ENCODE data around the gene DENND2D.

The DENND2D gene

GRCh38 chr1:111232134-111232533 lies 31.7 kb upstream of the DENND2D start:
- Histone ChIP-seq H3K4me1 (ENCODE audit: insufficient read depth, low read length) (peaks cover 7% of the 10 kb centered on the region), H3K9me3 (ENCODE audit: low read length) (no peaks in the 10 kb centered on the region), H3K4me3 (ENCODE audit: low read depth in 1 of 2, low read length in 2 of 2) (no peak overlapping the region), H3K27ac (ENCODE audit: low read depth, low read length) (no peak overlapping the region), H3K9ac (ENCODE audit: low read length) (no peak overlapping the region), H3K27me3 (ENCODE audit: control insufficient read depth in 1 of 2, insufficient read depth in 2 of 2, low read length in 2 of 2) (no peaks in the 10 kb centered on the region), H3K36me3 (ENCODE audit: insufficient read depth, low read length) (no peaks in the 10 kb centered on the region)

- H3K4me3 ChIP-seq (ENCODE audit: low read depth in 1 of 2, low read length in 2 of 2), result no peak overlapping the region
- no peak overlapping the region for H3K9ac ChIP-seq (ENCODE audit: low read length)
- no peak overlapping the region for H3K27ac ChIP-seq (ENCODE audit: low read depth, low read length)
- no peaks in the 10 kb centered on the region for H3K9me3 ChIP-seq (ENCODE audit: low read length)
- peaks cover 7% of the 10 kb centered on the region for H3K4me1 ChIP-seq (ENCODE audit: insufficient read depth, low read length)
- H3K36me3 ChIP-seq (ENCODE audit: insufficient read depth, low read length), result no peaks in the 10 kb centered on the region
- H3K27me3 ChIP-seq (ENCODE audit: control insufficient read depth in 1 of 2, insufficient read depth in 2 of 2, low read length in 2 of 2), result no peaks in the 10 kb centered on the region
Observed at GRCh38 chr1:111228748-111229126, 28.3 kb upstream of the DENND2D start.

GRCh38 chr1:111227851-111228747 lies 27.7 kb upstream of the DENND2D start:
- peaks cover 7% of the 10 kb centered on the region for H3K4me1 ChIP-seq (ENCODE audit: insufficient read depth, low read length)
- H3K9me3 ChIP-seq (ENCODE audit: low read length), result no peaks in the 10 kb centered on the region
- H3K4me3 ChIP-seq (ENCODE audit: low read depth in 1 of 2, low read length in 2 of 2), result no peak overlapping the region
- no peaks in the 10 kb centered on the region for H3K36me3 ChIP-seq (ENCODE audit: insufficient read depth, low read length)
- H3K9ac ChIP-seq (ENCODE audit: low read length), result no peak overlapping the region
- no peaks in the 10 kb centered on the region for H3K27me3 ChIP-seq (ENCODE audit: control insufficient read depth in 1 of 2, insufficient read depth in 2 of 2, low read length in 2 of 2)
- no peak overlapping the region for H3K27ac ChIP-seq (ENCODE audit: low read depth, low read length)

- Histone ChIP-seq H3K4me1 (ENCODE audit: insufficient read depth, low read length) (peaks cover 13% of the 10 kb centered on the region), H3K27ac (ENCODE audit: low read depth, low read length) (no peak within 1 kb of the TSS), H3K36me3 (ENCODE audit: insufficient read depth, low read length) (no peaks in the 10 kb centered on the region), H3K4me3 (ENCODE audit: low read depth in 1 of 2, low read length in 2 of 2) (no peak within 1 kb of the TSS), H3K27me3 (ENCODE audit: control insufficient read depth in 1 of 2, insufficient read depth in 2 of 2, low read length in 2 of 2) (no peaks in the 10 kb centered on the region), H3K9me3 (ENCODE audit: low read length) (no peaks in the 10 kb centered on the region), H3K9ac (ENCODE audit: low read length) (no peak within 1 kb of the TSS)
Observed at GRCh38 chr1:111227434-111227833, 27.0 kb upstream of the DENND2D start, which contains the start of gene CHI3L2. CHI3L2 (plus strand) TSS chr1:111227713; CDS start chr1:111227730, 17 bp downstream.

DNA sequence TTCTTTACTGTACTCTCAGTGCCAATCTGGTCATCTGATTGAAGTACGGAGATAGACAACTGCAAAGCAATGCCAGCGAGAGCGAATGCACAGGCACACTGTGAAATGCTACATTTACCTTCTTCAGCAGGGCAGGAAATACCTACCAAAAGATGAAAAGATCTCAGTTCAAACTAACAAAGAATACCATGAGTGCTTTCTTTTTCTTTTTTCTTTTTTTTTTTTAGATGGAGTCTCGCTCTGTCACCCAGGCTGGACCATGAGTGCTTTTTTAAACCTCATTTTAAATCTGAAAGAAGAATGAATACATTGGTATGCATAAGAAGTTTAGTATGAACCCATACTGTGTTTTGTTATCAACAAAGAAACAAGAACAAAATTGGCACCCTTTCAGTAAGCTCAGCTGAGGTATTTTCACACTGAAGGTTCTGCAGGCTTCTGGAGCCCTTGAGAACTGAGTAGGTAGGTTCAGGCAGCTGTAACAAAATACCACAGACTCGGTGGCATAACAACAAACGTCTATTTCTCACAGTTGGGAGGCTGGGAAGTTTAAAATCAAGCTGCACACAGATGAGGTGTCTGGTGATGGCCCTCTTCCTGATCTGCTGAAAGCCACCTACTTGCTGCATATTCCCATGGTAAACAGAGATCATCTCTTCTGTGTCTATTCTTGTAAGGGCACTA lies 25.4 kb upstream of the DENND2D start:
- no peak overlapping the region for H3K27ac ChIP-seq (ENCODE audit: low read depth, low read length)
- no peak overlapping the region for H3K9ac ChIP-seq (ENCODE audit: low read length)
- no peak overlapping the region for H3K4me3 ChIP-seq (ENCODE audit: low read depth in 1 of 2, low read length in 2 of 2)
- no peaks in the 10 kb centered on the region for H3K27me3 ChIP-seq (ENCODE audit: control insufficient read depth in 1 of 2, insufficient read depth in 2 of 2, low read length in 2 of 2)
- H3K9me3 ChIP-seq (ENCODE audit: low read length), result no peaks in the 10 kb centered on the region
- H3K4me1 ChIP-seq (ENCODE audit: insufficient read depth, low read length), result peaks cover 14% of the 10 kb centered on the region
- H3K36me3 ChIP-seq (ENCODE audit: insufficient read depth, low read length), result no peaks in the 10 kb centered on the region

- no peaks in the 10 kb centered on the region for H3K36me3 ChIP-seq (ENCODE audit: insufficient read depth, low read length)
- H3K27ac ChIP-seq (ENCODE audit: low read depth, low read length), result no peak overlapping the region
- no peak overlapping the region for H3K9ac ChIP-seq (ENCODE audit: low read length)
- H3K9me3 ChIP-seq (ENCODE audit: low read length), result no peaks in the 10 kb centered on the region
- H3K4me1 ChIP-seq (ENCODE audit: insufficient read depth, low read length), result peaks cover 14% of the 10 kb centered on the region
- no peaks in the 10 kb centered on the region for H3K27me3 ChIP-seq (ENCODE audit: control insufficient read depth in 1 of 2, insufficient read depth in 2 of 2, low read length in 2 of 2)
- no peak overlapping the region for H3K4me3 ChIP-seq (ENCODE audit: low read depth in 1 of 2, low read length in 2 of 2)
Observed at GRCh38 chr1:111225091-111225490, 24.6 kb upstream of the DENND2D start.

GRCh38 chr1:111223126-111223685 lies 22.8 kb upstream of the DENND2D start:
- no peak overlapping the region for H3K4me3 ChIP-seq (ENCODE audit: low read depth in 1 of 2, low read length in 2 of 2)
- no peaks in the 10 kb centered on the region for H3K9me3 ChIP-seq (ENCODE audit: low read length)
- no peak overlapping the region for H3K27ac ChIP-seq (ENCODE audit: low read depth, low read length)
- H3K27me3 ChIP-seq (ENCODE audit: control insufficient read depth in 1 of 2, insufficient read depth in 2 of 2, low read length in 2 of 2), result no peaks in the 10 kb centered on the region
- H3K36me3 ChIP-seq (ENCODE audit: insufficient read depth, low read length), result no peaks in the 10 kb centered on the region
- H3K4me1 ChIP-seq (ENCODE audit: insufficient read depth, low read length), result peaks cover 14% of the 10 kb centered on the region
- H3K9ac ChIP-seq (ENCODE audit: low read length), result no peak overlapping the region

GRCh38 chr1:111222308-111223125 lies 22.1 kb upstream of the DENND2D start:
- H3K9me3 ChIP-seq (ENCODE audit: low read length), result no peaks in the 10 kb centered on the region
- H3K27me3 ChIP-seq (ENCODE audit: control insufficient read depth in 1 of 2, insufficient read depth in 2 of 2, low read length in 2 of 2), result no peaks in the 10 kb centered on the region
- no peaks in the 10 kb centered on the region for H3K36me3 ChIP-seq (ENCODE audit: insufficient read depth, low read length)
- no peak overlapping the region for H3K27ac ChIP-seq (ENCODE audit: low read depth, low read length)
- peaks cover 9% of the 10 kb centered on the region for H3K4me1 ChIP-seq (ENCODE audit: insufficient read depth, low read length)
- no peak overlapping the region for H3K9ac ChIP-seq (ENCODE audit: low read length)
- no peak overlapping the region for H3K4me3 ChIP-seq (ENCODE audit: low read depth in 1 of 2, low read length in 2 of 2)

GRCh38 chr1:111221633-111222291 lies 21.3 kb upstream of the DENND2D start:
- peaks cover 7% of the 10 kb centered on the region for H3K4me1 ChIP-seq (ENCODE audit: insufficient read depth, low read length)

DNA sequence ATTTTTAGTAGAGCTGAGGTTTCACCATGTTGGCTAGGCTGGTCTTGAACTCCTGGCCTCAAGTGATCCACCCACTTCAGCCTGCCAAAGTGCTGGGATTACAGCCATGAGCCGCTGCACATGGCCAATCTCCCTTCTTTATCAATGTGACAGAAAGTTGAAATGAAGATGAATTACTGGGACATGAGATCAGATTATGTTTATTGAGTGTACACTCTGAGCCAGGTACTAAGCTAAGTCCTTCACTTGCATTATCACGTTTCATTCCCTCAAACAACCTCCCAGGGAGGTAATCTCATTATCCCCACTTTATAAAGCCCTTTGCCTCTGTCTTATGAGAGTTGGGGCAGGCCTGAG lies 20.8 kb upstream of the DENND2D start:
- Histone ChIP-seq H3K9me3 (ENCODE audit: low read length) (no peaks in the 10 kb centered on the region), H3K27me3 (ENCODE audit: control insufficient read depth in 1 of 2, insufficient read depth in 2 of 2, low read length in 2 of 2) (no peaks in the 10 kb centered on the region), H3K36me3 (ENCODE audit: insufficient read depth, low read length) (no peaks in the 10 kb centered on the region), H3K27ac (ENCODE audit: low read depth, low read length) (no peak overlapping the region), H3K4me3 (ENCODE audit: low read depth in 1 of 2, low read length in 2 of 2) (no peak overlapping the region), H3K9ac (ENCODE audit: low read length) (no peak overlapping the region), H3K4me1 (ENCODE audit: insufficient read depth, low read length) (peaks cover 7% of the 10 kb centered on the region)

More at GRCh38 chr1:111221633-111222291, 21.3 kb upstream of the DENND2D start:
- Histone ChIP-seq H3K9ac (ENCODE audit: low read length) (no peak overlapping the region), H3K36me3 (ENCODE audit: insufficient read depth, low read length) (no peaks in the 10 kb centered on the region), H3K4me3 (ENCODE audit: low read depth in 1 of 2, low read length in 2 of 2) (no peak overlapping the region), H3K27me3 (ENCODE audit: control insufficient read depth in 1 of 2, insufficient read depth in 2 of 2, low read length in 2 of 2) (no peaks in the 10 kb centered on the region), H3K9me3 (ENCODE audit: low read length) (no peaks in the 10 kb centered on the region), H3K27ac (ENCODE audit: low read depth, low read length) (no peak overlapping the region)

All from muscle layer of colon (tissue), 2 donors.